IPS-15b (cell line): ENCODE data around the gene MOCS2.
A peak's percentile ranks its signal among the peaks of the same experiment; 100 is the strongest.

Experiments used
- H3K27me3 ChIP-seq: one replicate; pipeline ENCODE4 v1.6.1; 2013; ENCODE audit warnings: low read length; ENCODE audit not compliant: control insufficient read depth, insufficient read depth
- H3K36me3 ChIP-seq: one replicate; pipeline ENCODE4 v1.6.1; 2013; ENCODE audit warnings: low read length; ENCODE audit not compliant: control insufficient read depth, insufficient read depth
- H3K4me1 ChIP-seq: one replicate; pipeline ENCODE4 v1.6.1; 2013; ENCODE audit warnings: mild to moderate bottlenecking, low read length; ENCODE audit not compliant: control insufficient read depth, insufficient read depth
- H3K4me3 ChIP-seq: one replicate; pipeline ENCODE4 v1.5.1; 2013; ENCODE audit warnings: low read depth, low read length
- H3K9ac ChIP-seq: one replicate; pipeline ENCODE4 v1.6.1; 2013; ENCODE audit warnings: low read depth, mild to moderate bottlenecking, low read length
- H3K9me3 ChIP-seq: one replicate; pipeline ENCODE4 v1.6.1; 2013; ENCODE audit warnings: mild to moderate bottlenecking, low read length; ENCODE audit not compliant: control insufficient read depth, insufficient read depth

Gene MOCS2, protein sequence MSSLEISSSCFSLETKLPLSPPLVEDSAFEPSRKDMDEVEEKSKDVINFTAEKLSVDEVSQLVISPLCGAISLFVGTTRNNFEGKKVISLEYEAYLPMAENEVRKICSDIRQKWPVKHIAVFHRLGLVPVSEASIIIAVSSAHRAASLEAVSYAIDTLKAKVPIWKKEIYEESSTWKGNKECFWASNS

DNA sequence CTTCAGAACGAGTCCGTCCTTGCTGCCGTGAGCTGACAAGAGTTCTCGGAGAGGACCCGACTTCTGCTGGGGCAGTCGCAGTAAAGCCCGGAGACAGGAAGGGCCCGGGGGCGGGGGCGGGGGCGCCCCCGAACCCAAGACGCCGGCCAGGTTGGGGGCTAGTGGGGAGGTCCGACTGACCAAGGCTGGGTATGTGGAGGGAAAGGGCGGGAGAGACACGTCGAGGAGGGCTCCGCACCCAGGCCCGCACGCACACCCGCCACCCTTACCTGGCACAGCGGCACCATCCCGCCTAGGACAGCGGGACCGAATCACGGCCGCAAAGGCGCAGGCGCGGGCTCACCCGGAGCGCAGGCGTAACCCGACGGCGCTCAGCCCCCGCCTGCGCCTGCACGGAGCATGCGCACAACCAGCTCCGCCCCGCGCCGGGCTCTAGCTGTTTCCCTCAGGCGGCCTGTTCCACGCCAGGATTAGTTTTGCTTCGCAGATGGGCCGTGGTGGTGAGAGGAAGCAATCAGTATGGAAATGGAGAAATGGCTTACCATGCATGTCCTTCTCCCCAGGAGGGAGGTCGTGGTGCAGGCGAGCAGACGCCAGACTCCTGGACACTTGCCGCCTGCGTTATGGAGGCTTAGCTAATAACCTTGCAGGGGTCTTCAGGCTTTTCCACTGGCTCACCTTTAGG, at the start of gene MOCS2:
TSS of gene MOCS2 (minus strand) at position 315 of the 685 bp plus-strand sequence. CDS start 2,583 bp downstream, outside the sequence.
- H3K9ac ChIP-seq: peak within 1 kb of the TSS; percentile 76
- H3K36me3 ChIP-seq: no peaks in the 10 kb centered on the region
- no peaks in the 10 kb centered on the region for H3K9me3 ChIP-seq
- no peaks in the 10 kb centered on the region for H3K27me3 ChIP-seq
- H3K4me3 ChIP-seq: peak within 1 kb of the TSS; percentile 84
- no peaks in the 10 kb centered on the region for H3K4me1 ChIP-seq

DNA sequence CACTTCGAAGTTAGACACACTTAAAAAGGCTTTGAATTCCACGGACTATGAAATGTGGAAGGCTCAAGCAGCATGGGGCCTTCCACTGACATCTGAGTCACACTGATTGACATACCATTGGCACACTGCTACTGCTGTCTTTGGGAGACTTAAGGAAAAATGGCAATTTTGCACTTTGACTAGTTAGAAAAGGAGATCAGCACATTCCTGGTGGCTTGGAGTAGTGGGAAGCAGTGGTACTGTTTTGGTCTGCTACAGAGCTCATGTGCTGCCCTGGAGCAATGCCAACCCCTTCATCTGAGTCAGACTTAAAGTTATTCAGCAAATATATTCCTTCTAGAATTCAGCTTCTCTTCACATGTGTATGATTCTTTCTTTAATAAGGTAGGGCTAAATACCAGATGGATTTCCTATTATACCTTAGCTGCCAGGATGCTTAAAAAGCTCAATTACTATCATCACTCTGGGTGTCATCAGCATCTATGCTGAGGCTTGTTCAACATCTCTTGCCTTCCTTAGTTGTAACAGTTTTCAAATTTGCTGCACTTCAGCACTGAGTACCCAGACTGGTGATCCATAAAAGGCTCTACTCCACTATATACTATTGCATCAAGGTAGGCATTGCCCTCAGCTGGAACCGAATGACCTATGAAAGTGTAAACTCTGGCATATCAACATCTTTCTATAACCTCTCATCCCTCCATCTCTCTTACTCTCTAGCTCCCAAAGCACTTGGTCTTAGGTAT, 42.3 kb upstream of the MOCS2 start:
- no peak overlapping the region for H3K4me3 ChIP-seq
- no peaks in the 10 kb centered on the region for H3K27me3 ChIP-seq
- no peaks in the 10 kb centered on the region for H3K4me1 ChIP-seq
- no peaks in the 10 kb centered on the region for H3K9me3 ChIP-seq
- H3K36me3 ChIP-seq: no peaks in the 10 kb centered on the region
- H3K9ac ChIP-seq: no peak overlapping the region

DNA sequence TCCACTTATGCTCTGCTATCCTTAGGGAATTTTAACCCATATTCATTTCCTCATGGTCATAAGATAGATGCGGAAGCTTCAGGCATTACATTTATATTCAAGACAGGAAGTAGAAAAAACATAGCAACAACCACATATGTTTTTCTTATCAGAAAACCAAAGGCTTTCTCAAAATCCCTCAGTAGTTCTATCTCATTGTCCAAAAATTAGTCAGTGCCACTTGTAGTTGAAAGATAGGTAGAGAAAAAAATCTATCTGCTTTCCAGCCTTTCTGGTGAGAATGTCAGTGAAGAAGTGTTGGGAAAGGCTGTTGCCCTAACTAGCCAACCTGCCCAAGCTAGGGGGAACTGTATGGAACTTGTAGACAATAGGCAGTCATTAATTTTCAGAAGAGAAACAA, 23.5 kb upstream of the MOCS2 start:
- H3K36me3 ChIP-seq: no peaks in the 10 kb centered on the region
- H3K9ac ChIP-seq: no peak overlapping the region
- H3K4me3 ChIP-seq: no peak overlapping the region
- no peaks in the 10 kb centered on the region for H3K9me3 ChIP-seq
- H3K4me1 ChIP-seq: no peaks in the 10 kb centered on the region
- no peaks in the 10 kb centered on the region for H3K27me3 ChIP-seq

DNA sequence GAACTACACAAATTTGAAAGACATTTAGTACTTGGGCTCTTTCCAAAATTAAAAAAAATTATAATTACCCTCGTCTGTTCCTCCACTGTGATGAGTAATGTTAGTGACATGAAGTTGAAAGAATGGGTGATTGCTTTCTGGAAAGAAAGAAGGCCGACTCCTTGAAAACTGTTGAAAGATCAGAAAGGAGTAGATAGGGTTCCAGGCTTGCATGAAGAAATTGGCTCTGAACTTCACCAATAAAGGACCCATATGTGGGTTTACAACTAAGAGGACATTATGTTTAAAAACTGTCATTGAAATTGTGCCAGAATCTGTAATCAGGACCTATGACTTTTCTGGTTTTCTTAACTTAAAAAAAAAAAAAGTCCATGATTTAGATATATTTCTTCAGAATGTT, 20.7 kb upstream of the MOCS2 start:
- no peak overlapping the region for H3K9ac ChIP-seq
- H3K36me3 ChIP-seq: no peaks in the 10 kb centered on the region
- no peaks in the 10 kb centered on the region for H3K9me3 ChIP-seq
- no peaks in the 10 kb centered on the region for H3K27me3 ChIP-seq
- H3K4me1 ChIP-seq: no peaks in the 10 kb centered on the region
- H3K4me3 ChIP-seq: no peak overlapping the region

DNA sequence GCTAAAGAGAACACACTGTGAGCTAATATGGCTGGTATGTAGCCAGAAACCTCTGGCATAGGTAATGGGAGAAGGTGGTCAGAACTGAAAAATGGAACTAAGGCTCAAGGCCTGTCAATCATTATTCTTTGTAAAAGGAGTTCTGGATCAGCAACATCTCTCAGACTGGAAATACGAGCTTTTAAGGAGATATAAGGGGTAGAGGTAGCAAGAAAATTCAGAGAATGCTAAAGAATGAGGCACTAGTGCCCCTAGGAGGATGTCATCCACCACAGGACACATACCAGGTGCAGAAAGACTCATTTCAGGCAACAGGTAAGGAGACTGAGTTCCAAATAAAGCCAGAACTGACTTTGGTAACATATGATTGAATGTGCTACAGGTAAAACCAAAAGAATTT, 18.9 kb upstream of the MOCS2 start:
- H3K36me3 ChIP-seq: no peaks in the 10 kb centered on the region
- no peaks in the 10 kb centered on the region for H3K4me1 ChIP-seq
- no peaks in the 10 kb centered on the region for H3K9me3 ChIP-seq
- no peaks in the 10 kb centered on the region for H3K27me3 ChIP-seq
- H3K9ac ChIP-seq: no peak overlapping the region
- H3K4me3 ChIP-seq: no peak overlapping the region

DNA sequence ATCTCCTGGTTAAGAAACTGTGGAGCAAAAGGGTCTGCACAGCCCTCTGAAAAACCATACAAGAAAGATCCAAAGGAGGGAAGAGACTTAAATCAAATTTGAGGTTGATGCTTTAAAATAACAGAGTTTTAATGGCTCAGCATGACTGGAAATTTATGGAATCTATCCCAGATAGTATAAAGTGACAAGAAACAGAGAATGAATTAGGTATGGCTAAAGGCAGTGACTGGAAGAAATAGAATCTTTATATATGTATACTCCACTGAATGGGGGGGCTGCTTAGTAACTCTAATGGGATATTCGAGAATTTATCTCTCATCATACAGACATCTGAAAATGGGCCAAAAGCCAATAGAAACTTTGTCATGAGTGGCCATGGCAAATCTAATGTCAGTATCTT, 17.6 kb upstream of the MOCS2 start:
- Histone ChIP-seq H3K27me3 (no peaks in the 10 kb centered on the region), H3K4me3 (no peak overlapping the region), H3K36me3 (no peaks in the 10 kb centered on the region), H3K4me1 (no peaks in the 10 kb centered on the region), H3K9me3 (no peaks in the 10 kb centered on the region), H3K9ac (no peak overlapping the region)

DNA sequence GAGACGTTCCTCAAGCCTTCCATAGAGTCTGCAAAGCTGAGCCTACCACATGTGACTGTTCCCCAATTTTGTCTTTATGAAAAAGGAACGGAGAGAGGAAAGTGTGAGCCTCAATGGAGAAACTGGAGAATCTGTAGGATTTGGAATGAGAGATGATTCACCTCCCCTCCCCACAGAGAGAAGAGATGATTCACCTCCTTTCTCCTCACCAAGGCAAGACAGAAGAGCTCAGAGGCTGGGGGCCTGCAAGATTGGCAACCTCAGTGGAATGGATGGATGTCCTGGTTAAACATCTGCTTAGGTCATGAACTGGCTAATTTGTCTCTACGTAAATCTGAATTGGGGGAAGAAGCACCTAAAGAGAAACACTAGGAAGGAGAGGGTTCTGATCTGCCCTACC, 17.0 kb upstream of the MOCS2 start:
- no peaks in the 10 kb centered on the region for H3K9me3 ChIP-seq
- H3K36me3 ChIP-seq: no peaks in the 10 kb centered on the region
- H3K27me3 ChIP-seq: no peaks in the 10 kb centered on the region
- H3K4me3 ChIP-seq: no peak overlapping the region
- H3K9ac ChIP-seq: no peak overlapping the region
- no peaks in the 10 kb centered on the region for H3K4me1 ChIP-seq

DNA sequence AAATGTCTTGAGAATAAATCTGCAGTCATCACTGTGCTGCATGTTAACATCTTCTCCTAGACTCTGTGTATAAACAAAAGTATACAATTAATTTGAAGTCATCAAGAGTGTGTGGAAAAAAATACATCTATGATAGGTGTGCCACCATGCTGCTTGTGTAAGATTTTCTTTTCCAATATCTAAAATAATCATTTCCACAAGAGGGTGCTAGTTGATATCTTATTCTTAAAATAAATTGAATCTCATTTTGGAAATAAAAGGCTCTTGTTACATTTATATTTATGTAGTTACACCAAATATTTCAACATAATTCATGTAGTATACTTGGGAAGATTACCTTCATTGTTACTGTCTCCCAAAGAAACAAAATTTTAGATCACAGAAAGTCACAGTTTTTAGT, 14.1 kb upstream of the MOCS2 start:
- Histone ChIP-seq H3K9me3 (no peaks in the 10 kb centered on the region), H3K27me3 (no peaks in the 10 kb centered on the region), H3K36me3 (no peaks in the 10 kb centered on the region), H3K4me1 (no peaks in the 10 kb centered on the region), H3K4me3 (no peak overlapping the region), H3K9ac (no peak overlapping the region)

DNA sequence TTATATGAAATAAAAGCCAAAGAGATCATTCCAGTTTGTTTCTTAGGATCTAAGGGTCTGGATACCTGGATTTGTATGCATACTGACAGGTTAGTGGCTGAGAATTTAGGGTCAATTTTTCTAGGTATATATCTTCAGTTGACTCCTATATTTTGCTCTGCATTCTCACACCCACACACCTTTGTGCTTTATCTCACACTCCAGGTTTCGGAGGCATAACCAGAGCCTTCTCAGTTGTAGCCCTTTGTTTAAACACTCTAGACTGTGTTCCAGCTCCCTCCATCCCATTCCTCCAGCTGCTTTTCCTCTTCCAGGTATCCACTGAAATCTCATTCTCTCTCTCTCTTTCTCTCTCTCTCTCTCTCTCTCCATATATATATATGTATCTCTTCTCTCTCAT, 10.6 kb upstream of the MOCS2 start:
- H3K4me1 ChIP-seq: no peaks in the 10 kb centered on the region
- H3K27me3 ChIP-seq: no peaks in the 10 kb centered on the region
- H3K9ac ChIP-seq: no peak overlapping the region
- no peak overlapping the region for H3K4me3 ChIP-seq
- no peaks in the 10 kb centered on the region for H3K9me3 ChIP-seq
- H3K36me3 ChIP-seq: no peaks in the 10 kb centered on the region

DNA sequence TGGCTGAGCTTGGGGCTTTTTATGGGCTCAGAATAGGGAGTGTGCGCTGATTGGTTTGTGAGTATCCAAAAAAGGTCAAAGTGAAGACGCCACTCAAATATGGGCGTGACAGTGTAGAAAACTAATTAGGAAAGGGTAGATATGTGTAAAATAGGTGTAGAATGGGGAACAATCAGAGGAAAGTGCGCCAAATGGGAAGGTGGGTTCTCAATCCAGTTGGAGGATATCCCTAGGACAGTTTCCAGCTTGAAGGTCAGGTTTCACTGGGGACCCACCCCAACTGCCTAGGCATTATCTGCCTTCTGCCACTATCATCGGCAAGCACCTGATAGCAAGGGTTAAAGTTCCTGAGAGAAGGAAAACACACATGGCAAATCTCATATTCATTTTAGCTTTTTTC, 9.3 kb upstream of the MOCS2 start:
- Histone ChIP-seq H3K4me3 (no peak overlapping the region), H3K9ac (no peak overlapping the region), H3K36me3 (no peaks in the 10 kb centered on the region), H3K27me3 (no peaks in the 10 kb centered on the region), H3K9me3 (no peaks in the 10 kb centered on the region), H3K4me1 (no peaks in the 10 kb centered on the region)

DNA sequence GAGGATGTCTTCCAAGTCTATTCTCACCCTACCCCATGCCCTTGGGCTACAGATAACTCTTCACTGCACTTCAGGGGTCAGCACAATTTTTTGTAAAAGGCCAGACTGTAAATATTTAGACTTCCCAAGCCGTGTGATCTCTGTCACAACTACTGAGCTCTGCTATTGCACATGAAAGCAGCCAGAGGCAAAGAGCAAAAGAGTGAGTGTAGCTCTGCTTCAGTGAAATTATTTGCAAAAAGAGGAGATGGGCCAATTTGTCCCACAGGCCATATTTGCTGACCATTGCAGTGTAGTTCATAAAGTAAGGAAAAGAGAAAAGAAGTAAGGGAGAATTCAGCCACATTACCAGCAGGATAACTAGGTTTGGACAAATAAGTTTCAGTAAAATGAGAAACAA, 7.0 kb upstream of the MOCS2 start:
- H3K9me3 ChIP-seq: no peaks in the 10 kb centered on the region
- H3K27me3 ChIP-seq: no peaks in the 10 kb centered on the region
- no peaks in the 10 kb centered on the region for H3K4me1 ChIP-seq
- H3K36me3 ChIP-seq: no peaks in the 10 kb centered on the region
- H3K9ac ChIP-seq: no peak overlapping the region
- no peak overlapping the region for H3K4me3 ChIP-seq

DNA sequence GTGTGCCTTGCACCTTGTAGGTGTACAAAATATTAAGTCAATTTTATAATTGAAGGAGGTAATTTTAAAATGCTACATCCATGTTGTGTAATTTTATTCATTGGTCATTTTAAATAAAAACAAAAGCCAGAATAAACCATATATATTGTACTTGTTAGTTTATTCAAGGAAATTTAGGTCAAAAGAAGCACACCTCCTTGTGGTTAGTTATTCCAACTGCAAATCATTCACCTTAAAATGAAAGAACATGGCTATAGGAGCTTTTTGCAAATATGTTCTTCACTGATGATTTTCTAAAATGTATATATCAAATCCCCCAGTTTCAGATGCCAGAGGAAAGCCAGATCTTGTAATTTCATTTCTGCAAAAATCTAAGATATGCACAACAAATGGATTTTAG, 5.4 kb upstream of the MOCS2 start:
- Histone ChIP-seq H3K36me3 (no peaks in the 10 kb centered on the region), H3K4me1 (no peaks in the 10 kb centered on the region), H3K27me3 (no peaks in the 10 kb centered on the region), H3K9me3 (no peaks in the 10 kb centered on the region), H3K9ac (no peak overlapping the region), H3K4me3 (no peak overlapping the region)
